ENCODE measurements around the gene RPS4Y1. TPM values are rescaled to one million over a fixed set of nuclear protein-coding genes. Genes with fewer than 3 reads are reported as not detected.
A peak's percentile ranks its signal among the peaks of the same experiment; 100 is the strongest.
"Not testable (repeated sequence)": the region's sequence is repeated elsewhere in the genome, so short reads cannot be mapped to it uniquely, and the experiment has no call there.

The RPS4Y1 gene
- total and polyA plus RNA-seq, 3 experiments from 2014 or later, result 290 to 306 TPM; not detected in 1

GRCh38 chrY:2859782-2860181, 18.4 kb downstream of the RPS4Y1 start:
- no peaks in the 10 kb centered on the region for H3K27me3 Mint-ChIP-seq
- H3K27me3 ChIP-seq (ENCODE audit: insufficient read depth, low read length, poor library complexity, severe bottlenecking), result no peaks in the 10 kb centered on the region
- H3K4me3 ChIP-seq (ENCODE audit: low read length), result no peak overlapping the region
- H3K27ac Mint-ChIP-seq, result peak overlapping the region in 1 of 8 donors; percentile 48
- POLR2A ChIA-PET, result no interaction called here
- CTCF ChIA-PET, result no interaction called here
- no peak overlapping the region for H3K27ac ChIP-seq (ENCODE audit: low read depth, low read length)
- H3K36me3 Mint-ChIP-seq, result peaks cover 0 to 89% (median 0%) of the 10 kb centered on the region in 3 donors
- H3K4me1 ChIP-seq (ENCODE audit: insufficient read depth, low read length), result peaks cover 4% of the 10 kb centered on the region
- H3K4me1 Mint-ChIP-seq, result peaks cover 0 to 77% (median 0%) of the 10 kb centered on the region in 3 donors
- DNase-seq, result no peak
- H3K9me3 Mint-ChIP-seq, result no peaks in the 10 kb centered on the region
- no peak overlapping the region for H3K4me3 Mint-ChIP-seq
- H3K9me3 ChIP-seq (ENCODE audit: low read length), result no peaks in the 10 kb centered on the region
- H3K36me3 ChIP-seq (ENCODE audit: insufficient read depth, low read length), result peaks cover 6% of the 10 kb centered on the region

- H3K27me3 Mint-ChIP-seq, result no peaks in the 10 kb centered on the region
- Histone ChIP-seq H3K36me3 (ENCODE audit: insufficient read depth, low read length) (peaks cover 6% of the 10 kb centered on the region), H3K27ac (ENCODE audit: low read depth, low read length) (no peak overlapping the region), H3K9me3 (ENCODE audit: low read length) (no peaks in the 10 kb centered on the region), H3K4me1 (ENCODE audit: insufficient read depth, low read length) (peaks cover 4% of the 10 kb centered on the region), H3K27me3 (ENCODE audit: insufficient read depth, low read length, poor library complexity, severe bottlenecking) (no peaks in the 10 kb centered on the region), H3K4me3 (ENCODE audit: low read length) (no peak overlapping the region)
- H3K27ac Mint-ChIP-seq, result peak overlapping the region in 1 of 8 donors; percentile 63
- DNase-seq, result no peak
- H3K4me3 Mint-ChIP-seq, result no peak overlapping the region
- ChIA-PET CTCF (no interaction called here), POLR2A (no interaction called here)
- H3K4me1 Mint-ChIP-seq, result peaks cover 0 to 69% (median 0%) of the 10 kb centered on the region in 3 donors
- peaks cover 0 to 89% (median 0%) of the 10 kb centered on the region in 3 donors for H3K36me3 Mint-ChIP-seq
- H3K9me3 Mint-ChIP-seq, result no peaks in the 10 kb centered on the region
Measured at GRCh38 chrY:2860511-2860910, 19.1 kb downstream of the RPS4Y1 start.

GRCh38 chrY:2866581-2866980, 25.2 kb downstream of the RPS4Y1 start:
- DNase-seq, result no peak
- H3K4me3 Mint-ChIP-seq, result no peak overlapping the region
- POLR2A ChIA-PET, result no interaction called here
- no peak overlapping the region for H3K27ac Mint-ChIP-seq
- no peaks in the 10 kb centered on the region for H3K27me3 Mint-ChIP-seq
- CTCF ChIA-PET, result no interaction called here
- H3K4me1 Mint-ChIP-seq, result peaks cover 0 to 15% (median 0%) of the 10 kb centered on the region in 3 donors
- H3K9me3 ChIP-seq (ENCODE audit: low read length), result no peaks in the 10 kb centered on the region
- no peak overlapping the region for H3K4me3 ChIP-seq (ENCODE audit: low read length)
- H3K27me3 ChIP-seq (ENCODE audit: insufficient read depth, low read length, poor library complexity, severe bottlenecking), result no peaks in the 10 kb centered on the region
- peaks cover 4% of the 10 kb centered on the region for H3K36me3 ChIP-seq (ENCODE audit: insufficient read depth, low read length)
- H3K36me3 Mint-ChIP-seq, result peaks cover 0 to 65% (median 0%) of the 10 kb centered on the region in 3 donors
- H3K27ac ChIP-seq (ENCODE audit: low read depth, low read length), result no peak overlapping the region
- no peaks in the 10 kb centered on the region for H3K4me1 ChIP-seq (ENCODE audit: insufficient read depth, low read length)
- H3K9me3 Mint-ChIP-seq, result no peaks in the 10 kb centered on the region

- H3K9me3 ChIP-seq (ENCODE audit: low read length), result no peaks in the 10 kb centered on the region
- no peak overlapping the region for H3K4me3 ChIP-seq (ENCODE audit: low read length)
- peaks cover 4% of the 10 kb centered on the region for H3K36me3 ChIP-seq (ENCODE audit: insufficient read depth, low read length)
- POLR2A ChIA-PET, result no interaction called here
- peaks cover 0 to 11% (median 0%) of the 10 kb centered on the region in 3 donors for H3K4me1 Mint-ChIP-seq
- CTCF ChIA-PET, result no interaction called here
- no peak for DNase-seq
- no peak overlapping the region for H3K27ac ChIP-seq (ENCODE audit: low read depth, low read length)
- H3K9me3 Mint-ChIP-seq, result no peaks in the 10 kb centered on the region
- H3K4me3 Mint-ChIP-seq, result no peak overlapping the region
- no peaks in the 10 kb centered on the region for H3K27me3 ChIP-seq (ENCODE audit: insufficient read depth, low read length, poor library complexity, severe bottlenecking)
- H3K36me3 Mint-ChIP-seq, result peaks cover 0 to 63% (median 0%) of the 10 kb centered on the region in 3 donors
- H3K27ac Mint-ChIP-seq, result no peak overlapping the region
- no peaks in the 10 kb centered on the region for H3K4me1 ChIP-seq (ENCODE audit: insufficient read depth, low read length)
- H3K27me3 Mint-ChIP-seq, result no peaks in the 10 kb centered on the region
Measured at GRCh38 chrY:2867469-2867868, 26.1 kb downstream of the RPS4Y1 start.

GRCh38 chrY:2868035-2868607, 26.7 kb downstream of the RPS4Y1 start:
- Histone ChIP-seq H3K4me3 (ENCODE audit: low read length) (no peak overlapping the region), H3K27me3 (ENCODE audit: insufficient read depth, low read length, poor library complexity, severe bottlenecking) (no peaks in the 10 kb centered on the region), H3K9me3 (ENCODE audit: low read length) (no peaks in the 10 kb centered on the region), H3K4me1 (ENCODE audit: insufficient read depth, low read length) (no peaks in the 10 kb centered on the region), H3K36me3 (ENCODE audit: insufficient read depth, low read length) (peaks cover 4% of the 10 kb centered on the region), H3K27ac (ENCODE audit: low read depth, low read length) (no peak overlapping the region)
- no peak for DNase-seq
- Mint-ChIP-seq H3K27me3 (no peaks in the 10 kb centered on the region), H3K4me1 (peaks cover 0 to 7% (median 0%) of the 10 kb centered on the region in 3 donors), H3K4me3 (no peak overlapping the region), H3K36me3 (peaks cover 0 to 57% (median 0%) of the 10 kb centered on the region in 3 donors), H3K27ac (no peak overlapping the region), H3K9me3 (no peaks in the 10 kb centered on the region)
- CTCF ChIA-PET, result no interaction called here
- POLR2A ChIA-PET, result no interaction called here

- peaks cover 0 to 26% (median 0%) of the 10 kb centered on the region in 3 donors for H3K36me3 Mint-ChIP-seq
- H3K9me3 Mint-ChIP-seq; H3K4me1 Mint-ChIP-seq; H3K4me1 ChIP-seq (ENCODE audit: insufficient read depth, low read length); DNase-seq; H3K27me3 ChIP-seq (ENCODE audit: insufficient read depth, low read length, poor library complexity, severe bottlenecking); H3K27ac Mint-ChIP-seq; H3K4me3 Mint-ChIP-seq; H3K4me3 ChIP-seq (ENCODE audit: low read length); H3K27me3 Mint-ChIP-seq; H3K9me3 ChIP-seq (ENCODE audit: low read length); H3K36me3 ChIP-seq (ENCODE audit: insufficient read depth, low read length); POLR2A ChIA-PET; H3K27ac ChIP-seq (ENCODE audit: low read depth, low read length); CTCF ChIA-PET: not testable (repeated sequence)
Measured at GRCh38 chrY:2872234-2872633, 30.8 kb downstream of the RPS4Y1 start.

GRCh38 chrY:2874211-2874610, 32.8 kb downstream of the RPS4Y1 start:
- no peaks in the 10 kb centered on the region for H3K4me1 Mint-ChIP-seq
- no peaks in the 10 kb centered on the region for H3K9me3 Mint-ChIP-seq
- Histone ChIP-seq H3K27ac (ENCODE audit: low read depth, low read length) (no peak overlapping the region), H3K36me3 (ENCODE audit: insufficient read depth, low read length) (no peaks in the 10 kb centered on the region), H3K4me3 (ENCODE audit: low read length) (no peak overlapping the region), H3K27me3 (ENCODE audit: insufficient read depth, low read length, poor library complexity, severe bottlenecking) (no peaks in the 10 kb centered on the region), H3K9me3 (ENCODE audit: low read length) (no peaks in the 10 kb centered on the region), H3K4me1 (ENCODE audit: insufficient read depth, low read length) (no peaks in the 10 kb centered on the region)
- DNase-seq, result no peak
- no peaks in the 10 kb centered on the region for H3K27me3 Mint-ChIP-seq
- POLR2A ChIA-PET, result no interaction called here
- H3K36me3 Mint-ChIP-seq, result peaks cover 0 to 10% (median 0%) of the 10 kb centered on the region in 3 donors
- H3K4me3 Mint-ChIP-seq, result no peak overlapping the region
- H3K27ac Mint-ChIP-seq, result no peak overlapping the region
- CTCF ChIA-PET, result no interaction called here

- H3K4me1 Mint-ChIP-seq, result peaks cover 0 to 21% (median 0%) of the 10 kb centered on the region in 3 donors
- Histone ChIP-seq H3K9me3 (ENCODE audit: low read length) (no peaks in the 10 kb centered on the region), H3K36me3 (ENCODE audit: insufficient read depth, low read length) (no peaks in the 10 kb centered on the region), H3K4me3 (ENCODE audit: low read length) (no peak overlapping the region), H3K27ac (ENCODE audit: low read depth, low read length) (no peak overlapping the region), H3K27me3 (ENCODE audit: insufficient read depth, low read length, poor library complexity, severe bottlenecking) (no peaks in the 10 kb centered on the region), H3K4me1 (ENCODE audit: insufficient read depth, low read length) (peaks cover 10% of the 10 kb centered on the region)
- no peaks in the 10 kb centered on the region for H3K9me3 Mint-ChIP-seq
- H3K27ac Mint-ChIP-seq, result no peak overlapping the region
- H3K27me3 Mint-ChIP-seq, result no peaks in the 10 kb centered on the region
- no peaks in the 10 kb centered on the region for H3K36me3 Mint-ChIP-seq
- CTCF ChIA-PET, result no interaction called here
- H3K4me3 Mint-ChIP-seq, result no peak overlapping the region
- POLR2A ChIA-PET, result interaction anchor here (0.6 kb wide), 1 partner anchor 91 kb away, joined by 3 read pairs; no protein-coding TSS in a partner anchor
- no peak for DNase-seq
Measured at GRCh38 chrY:2883561-2883960, 42.2 kb downstream of the RPS4Y1 start.

Measured in CD8-positive, alpha-beta memory T cell (primary cell).